GM12875 (cell line): Measurements from ENCODE around the gene PRKCG.

Experiments
- H3K4me3 ChIP-seq: one replicate; pipeline ENCODE4 v1.5.1; 2011; ENCODE audit warnings: low read depth, low read length, control low read depth
- TF ChIP-seq, protein P1 (sequence below): IDR thresholded peaks from 2 replicates; pipeline ENCODE4 v1.5.1; 2011; ENCODE audit warnings: low read depth, mild to moderate bottlenecking, control low read depth, inconsistent platforms, low read length, moderate library complexity, borderline replicate concordance; ENCODE audit not compliant: insufficient read depth

PRKCG gene

DNA sequence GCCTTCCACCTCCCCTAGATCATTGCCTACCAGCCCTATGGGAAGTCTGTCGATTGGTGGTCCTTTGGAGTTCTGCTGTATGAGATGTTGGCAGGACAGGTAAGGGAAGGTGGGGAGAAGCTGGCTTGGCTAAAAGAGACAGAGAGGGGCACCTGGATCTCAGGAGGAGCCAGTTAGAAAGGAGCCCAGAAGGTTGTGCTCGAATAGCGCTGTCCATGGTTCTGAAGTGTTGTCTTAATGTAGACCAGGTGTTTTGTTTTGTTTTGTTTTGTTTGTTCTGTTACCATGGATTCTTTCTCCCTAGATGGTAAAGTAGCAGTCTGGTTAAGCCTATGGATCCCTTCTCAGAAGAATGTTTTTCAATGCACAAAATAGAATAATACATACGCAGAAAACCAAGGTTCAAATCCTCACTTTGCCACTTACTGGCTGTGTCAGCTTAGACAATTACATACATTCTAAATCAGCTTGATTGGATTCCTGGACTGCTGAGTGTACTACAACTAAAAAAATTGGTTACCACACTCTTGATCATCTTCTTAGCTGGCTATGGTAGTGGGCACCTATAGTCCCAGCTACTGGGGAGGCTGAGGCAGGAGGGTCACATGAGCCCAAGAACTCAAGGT, 21.2 kb downstream of the PRKCG start:
- TF ChIP-seq, protein P1, sequence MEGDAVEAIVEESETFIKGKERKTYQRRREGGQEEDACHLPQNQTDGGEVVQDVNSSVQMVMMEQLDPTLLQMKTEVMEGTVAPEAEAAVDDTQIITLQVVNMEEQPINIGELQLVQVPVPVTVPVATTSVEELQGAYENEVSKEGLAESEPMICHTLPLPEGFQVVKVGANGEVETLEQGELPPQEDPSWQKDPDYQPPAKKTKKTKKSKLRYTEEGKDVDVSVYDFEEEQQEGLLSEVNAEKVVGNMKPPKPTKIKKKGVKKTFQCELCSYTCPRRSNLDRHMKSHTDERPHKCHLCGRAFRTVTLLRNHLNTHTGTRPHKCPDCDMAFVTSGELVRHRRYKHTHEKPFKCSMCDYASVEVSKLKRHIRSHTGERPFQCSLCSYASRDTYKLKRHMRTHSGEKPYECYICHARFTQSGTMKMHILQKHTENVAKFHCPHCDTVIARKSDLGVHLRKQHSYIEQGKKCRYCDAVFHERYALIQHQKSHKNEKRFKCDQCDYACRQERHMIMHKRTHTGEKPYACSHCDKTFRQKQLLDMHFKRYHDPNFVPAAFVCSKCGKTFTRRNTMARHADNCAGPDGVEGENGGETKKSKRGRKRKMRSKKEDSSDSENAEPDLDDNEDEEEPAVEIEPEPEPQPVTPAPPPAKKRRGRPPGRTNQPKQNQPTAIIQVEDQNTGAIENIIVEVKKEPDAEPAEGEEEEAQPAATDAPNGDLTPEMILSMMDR: no peak

GRCh38 chr19:53904909-53905308, 22.9 kb downstream of the PRKCG start:
- TF ChIP-seq, protein P1: no peak
- no peak overlapping the region for H3K4me3 ChIP-seq

More for the DNA sequence above, 21.2 kb downstream of the PRKCG start:
- H3K4me3 ChIP-seq: no peak overlapping the region

GRCh38 chr19:53905787-53906186, 23.8 kb downstream of the PRKCG start:
- TF ChIP-seq, protein P1: no peak
- no peak overlapping the region for H3K4me3 ChIP-seq

DNA sequence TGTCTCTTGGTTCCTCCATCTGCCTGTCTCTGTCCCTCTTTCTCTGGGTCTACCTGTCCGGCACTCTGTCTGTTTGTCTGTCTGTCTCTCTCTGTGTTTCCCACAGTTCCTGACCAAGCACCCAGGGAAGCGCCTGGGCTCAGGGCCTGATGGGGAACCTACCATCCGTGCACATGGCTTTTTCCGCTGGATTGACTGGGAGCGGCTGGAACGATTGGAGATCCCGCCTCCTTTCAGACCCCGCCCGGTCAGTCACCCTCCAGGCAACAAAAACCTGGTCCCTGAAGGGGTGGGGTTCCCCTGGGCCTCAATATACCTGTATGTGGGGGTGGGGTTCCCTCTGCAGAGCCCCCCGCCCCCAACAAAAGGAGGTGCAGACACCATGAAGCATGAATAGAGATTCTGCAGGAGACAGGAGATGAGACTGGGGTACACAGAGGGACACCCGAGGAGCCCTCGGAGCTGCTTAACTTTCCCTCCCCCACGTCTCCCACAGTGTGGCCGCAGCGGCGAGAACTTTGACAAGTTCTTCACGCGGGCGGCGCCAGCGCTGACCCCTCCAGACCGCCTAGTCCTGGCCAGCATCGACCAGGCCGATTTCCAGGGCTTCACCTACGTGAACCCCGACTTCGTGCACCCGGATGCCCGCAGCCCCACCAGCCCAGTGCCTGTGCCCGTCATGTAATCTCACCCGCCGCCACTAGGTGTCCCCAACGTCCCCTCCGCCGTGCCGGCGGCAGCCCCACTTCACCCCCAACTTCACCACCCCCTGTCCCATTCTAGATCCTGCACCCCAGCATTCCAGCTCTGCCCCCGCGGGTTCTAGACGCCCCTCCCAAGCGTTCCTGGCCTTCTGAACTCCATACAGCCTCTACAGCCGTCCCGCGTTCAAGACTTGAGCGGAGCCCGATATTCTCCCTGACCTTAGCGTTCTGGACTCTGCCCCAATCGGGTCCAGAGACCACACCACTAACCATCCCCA, 24.5 kb downstream of the PRKCG start:
- no peak overlapping the region for H3K4me3 ChIP-seq
- TF ChIP-seq, protein P1: peak; percentile 74

DNA sequence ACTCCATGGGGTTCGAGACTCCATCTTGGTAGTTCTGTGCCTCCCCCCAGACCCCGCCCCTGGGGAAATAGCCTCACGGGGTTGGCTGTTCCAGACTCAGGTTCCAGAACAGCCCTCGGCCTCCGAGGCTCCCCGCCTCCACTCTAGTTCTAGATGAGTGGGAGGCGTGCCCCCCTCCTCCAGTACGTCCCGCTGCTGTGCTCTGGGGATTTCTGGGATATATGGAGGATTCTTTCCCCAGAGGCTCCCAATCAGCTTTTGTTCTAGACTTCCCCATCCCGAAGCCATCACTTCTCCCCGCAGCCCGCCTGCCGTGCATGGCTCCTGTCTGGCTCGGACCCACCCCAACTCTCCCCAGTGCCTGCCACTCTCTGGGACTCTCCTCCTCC, 25.2 kb downstream of the PRKCG start:
- TF ChIP-seq, protein P1: no peak
- H3K4me3 ChIP-seq: no peak overlapping the region

DNA sequence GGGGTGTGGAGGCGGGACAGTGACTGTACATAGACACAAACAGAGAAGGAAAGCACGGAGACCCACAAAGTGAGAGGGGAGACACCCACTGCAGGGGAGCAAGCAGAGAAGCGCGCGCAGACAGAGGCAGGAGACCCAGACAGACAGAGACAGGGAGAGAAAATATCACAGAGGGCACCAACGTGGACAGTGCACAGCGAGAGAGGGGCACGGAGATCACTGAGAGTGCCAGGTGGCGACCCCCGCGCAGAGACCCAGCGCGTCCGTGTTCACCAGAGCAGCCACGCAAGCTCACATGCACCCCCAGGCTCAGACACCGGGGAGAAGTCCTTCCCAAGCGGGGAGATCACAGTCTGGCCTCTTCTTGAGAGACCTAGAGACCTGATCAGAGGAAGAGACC, 25.7 kb downstream of the PRKCG start:
- H3K4me3 ChIP-seq: no peak overlapping the region
- TF ChIP-seq, protein P1: no peak
